Keratinocyte (primary cell): ENCODE data around the gene RNF212. TPM values are rescaled to one million over a fixed set of nuclear protein-coding genes. Genes with fewer than 3 reads are reported as not detected.
A peak's percentile ranks its signal among the peaks of the same experiment; 100 is the strongest.

Experiments used
- DNase-seq: peaks from one replicate; pipeline ENCODE4 v3.0.0-alpha.2; 2011; ENCODE audit warnings: low read depth, missing footprints, low spot score
- FAIRE-seq: peaks from 2 replicates; lab custom pipeline; 2011; peaks lifted over from hg19 to GRCh38; lab: Jason Lieb, UNC
- H2AFZ ChIP-seq: 2 replicates; pipeline ENCODE4 v1.6.0; 2012; ENCODE audit warnings: low read length, control low read depth, inconsistent platforms; ENCODE audit not compliant: control insufficient read depth
- H3K27ac ChIP-seq: 2 replicates; pipeline ENCODE4 v1.5.1; 2011; ENCODE audit warnings: low read length; ENCODE audit not compliant: control insufficient read depth, insufficient read depth
- H3K27me3 ChIP-seq: 3 replicates; pipeline ENCODE4 v1.6.0; 2011; ENCODE audit warnings: low read length; ENCODE audit not compliant: control insufficient read depth, insufficient read depth; ENCODE audit errors: extremely low read depth
- H3K36me3 ChIP-seq, 2 experiments: 2 replicates in 1 of 2; 3 replicates in 1 of 2; pipeline ENCODE4 v1.5.1; 2011; ENCODE audit warnings: low read length in 2 of 2, mild to moderate bottlenecking in 1 of 2; ENCODE audit not compliant: control insufficient read depth in 2 of 2, insufficient read depth in 2 of 2; ENCODE audit errors: extremely low read depth in 1 of 2
- H3K4me1 ChIP-seq: 3 replicates; pipeline ENCODE4 v1.5.1; 2011; ENCODE audit warnings: low read length; ENCODE audit not compliant: control insufficient read depth, insufficient read depth; ENCODE audit errors: extremely low read depth
- H3K4me2 ChIP-seq: 3 replicates; pipeline ENCODE4 v1.6.0; 2011; ENCODE audit warnings: low read depth, low read length; ENCODE audit not compliant: control insufficient read depth, insufficient read depth; ENCODE audit errors: extremely low read depth
- H3K4me3 ChIP-seq, 3 experiments: fragments of 200-600 bp in 1 of 3; sonication (generic) in 1 of 3; 2 replicates in 2 of 3; 3 replicates in 1 of 3; pipeline ENCODE4 v1.5.1; 2011 to 2016; ENCODE audit warnings: low read length in 3 of 3, mild to moderate bottlenecking in 3 of 3, control low read depth in 2 of 3, inconsistent platforms in 1 of 3, low read depth in 1 of 3, mixed read lengths in 1 of 3, mixed run types in 1 of 3, moderate library complexity in 1 of 3; ENCODE audit not compliant: control insufficient read depth in 2 of 3, insufficient read depth in 2 of 3; ENCODE audit errors: extremely low read depth in 1 of 3
- H3K79me2 ChIP-seq: 2 replicates; pipeline ENCODE4 v1.6.0; 2012; ENCODE audit warnings: low read length; ENCODE audit not compliant: control insufficient read depth, insufficient read depth
- H3K9ac ChIP-seq: 3 replicates; pipeline ENCODE4 v1.6.0; 2011; ENCODE audit warnings: low read length; ENCODE audit not compliant: control insufficient read depth, insufficient read depth; ENCODE audit errors: extremely low read depth
- H3K9me1 ChIP-seq: 3 replicates; pipeline ENCODE4 v1.6.0; 2011; ENCODE audit warnings: low read length; ENCODE audit not compliant: control insufficient read depth, insufficient read depth; ENCODE audit errors: extremely low read depth
- H3K9me3 ChIP-seq: 2 replicates; pipeline ENCODE4 v1.5.1; 2012; ENCODE audit warnings: low read depth, low read length; ENCODE audit not compliant: control insufficient read depth
- H4K20me1 ChIP-seq: 3 replicates; pipeline ENCODE4 v1.6.0; 2011; ENCODE audit warnings: low read length; ENCODE audit not compliant: control insufficient read depth, insufficient read depth; ENCODE audit errors: extremely low read depth
- EZH2 ChIP-seq: IDR thresholded peaks from one replicate; pipeline ENCODE4 v1.6.1; 2012; ENCODE audit warnings: inconsistent platforms, mild to moderate bottlenecking, low read length, moderate library complexity
- dilution Hi-C: fragments of 300-500 bp; cut with MboI; formaldehyde crosslinking; loops from one replicate; pipeline ENCODE4 v1.7.0; 2020; ENCODE audit warnings: low sequenced_read_pairs; ENCODE audit not compliant: extremely low pct_ligation_motif_present
- polyA plus RNA-seq, 5 experiments: library from polyadenylated mRNA; depleted of rRNA in 3 of 5; stranded (reverse) in 3 of 5; stranded (forward) in 1 of 5; unstranded in 1 of 5; fragments of >200 nt; gene quantifications; 1 replicate in 1 of 5; 2 replicates in 3 of 5; 3 replicates in 1 of 5; pipeline versions ENCODE4 v1.2.1 to v1.2.3, GENCODE V29; 2011 to 2012; ENCODE audit warnings: missing spikeins in 2 of 5, low read depth in 1 of 5, low replicate concordance in 1 of 5
- TF ChIP-seq, protein P1 (sequence below), 3 experiments: IDR thresholded peaks in 1 of 3; conservative IDR thresholded peaks in 1 of 3; optimal IDR thresholded peaks in 1 of 3; 2 replicates in 2 of 3; 3 replicates in 1 of 3; pipeline versions ENCODE3 to v1.5.1; 2011; ENCODE audit warnings: low read length in 3 of 3, mild to moderate bottlenecking in 3 of 3, moderate library complexity in 2 of 3, control low read depth in 1 of 3, inconsistent platforms in 1 of 3; ENCODE audit not compliant: insufficient read depth in 2 of 3; ENCODE audit errors: extremely low read depth in 1 of 3

RNF212 gene
- polyA plus RNA-seq, 1 donor (not counting 4 experiments of a cell fraction or from before 2014, with no cell fraction given) = 0.16 TPM

DNA sequence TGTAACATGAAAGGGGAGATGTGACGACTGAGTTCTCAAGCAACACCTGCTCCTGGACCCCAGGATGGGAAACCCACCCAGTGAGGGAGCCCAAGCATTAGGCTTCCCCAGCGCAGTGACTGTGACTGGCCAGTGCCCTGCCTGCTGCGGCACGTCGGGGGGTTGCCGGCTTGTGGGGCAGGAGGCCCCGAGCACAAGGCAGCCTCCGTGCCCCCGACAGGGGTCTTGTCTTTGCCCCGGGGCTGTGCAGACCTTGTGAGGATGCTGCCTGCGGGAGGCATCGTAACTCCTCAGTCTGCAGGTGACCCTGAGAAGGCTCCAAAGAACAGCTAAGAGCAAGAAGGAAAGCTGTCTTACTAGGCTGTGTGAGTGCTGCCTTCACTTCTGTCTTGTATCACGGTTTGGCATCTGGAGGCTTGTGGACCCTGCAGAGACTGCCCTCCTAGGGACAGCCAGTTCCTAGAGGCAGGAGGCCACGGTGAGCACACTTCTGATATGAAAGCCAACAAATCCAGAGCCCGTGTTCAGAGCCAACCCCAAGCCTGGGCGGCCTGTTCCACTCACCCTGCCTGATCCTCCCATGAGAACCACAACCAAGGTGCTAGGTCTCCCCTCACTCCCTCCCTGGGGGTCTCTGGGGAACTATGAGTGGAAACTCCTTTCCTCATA, 54.2 kb downstream of the RNF212 start:
- no peaks in the 10 kb centered on the region for H3K36me3 ChIP-seq
- H3K4me2 ChIP-seq = no peak overlapping the region
- no peaks in the 10 kb centered on the region for H3K79me2 ChIP-seq
- H3K9ac ChIP-seq = no peak overlapping the region
- no peak overlapping the region for H3K4me3 ChIP-seq
- peak; percentile 91 for TF ChIP-seq EZH2
- TF ChIP-seq, protein P1, sequence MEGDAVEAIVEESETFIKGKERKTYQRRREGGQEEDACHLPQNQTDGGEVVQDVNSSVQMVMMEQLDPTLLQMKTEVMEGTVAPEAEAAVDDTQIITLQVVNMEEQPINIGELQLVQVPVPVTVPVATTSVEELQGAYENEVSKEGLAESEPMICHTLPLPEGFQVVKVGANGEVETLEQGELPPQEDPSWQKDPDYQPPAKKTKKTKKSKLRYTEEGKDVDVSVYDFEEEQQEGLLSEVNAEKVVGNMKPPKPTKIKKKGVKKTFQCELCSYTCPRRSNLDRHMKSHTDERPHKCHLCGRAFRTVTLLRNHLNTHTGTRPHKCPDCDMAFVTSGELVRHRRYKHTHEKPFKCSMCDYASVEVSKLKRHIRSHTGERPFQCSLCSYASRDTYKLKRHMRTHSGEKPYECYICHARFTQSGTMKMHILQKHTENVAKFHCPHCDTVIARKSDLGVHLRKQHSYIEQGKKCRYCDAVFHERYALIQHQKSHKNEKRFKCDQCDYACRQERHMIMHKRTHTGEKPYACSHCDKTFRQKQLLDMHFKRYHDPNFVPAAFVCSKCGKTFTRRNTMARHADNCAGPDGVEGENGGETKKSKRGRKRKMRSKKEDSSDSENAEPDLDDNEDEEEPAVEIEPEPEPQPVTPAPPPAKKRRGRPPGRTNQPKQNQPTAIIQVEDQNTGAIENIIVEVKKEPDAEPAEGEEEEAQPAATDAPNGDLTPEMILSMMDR (optimal IDR thresholded peaks at IDR 0.05 in 1 of 3, IDR thresholded peaks at IDR 0.05 in 1 of 3, conservative IDR thresholded peaks at IDR 0.05 in 1 of 3; ENCODE audit: extremely low read depth in 1 of 3, insufficient read depth in 2 of 3, low read length in 3 of 3) = no peak
- DNase-seq (no peak), FAIRE-seq (no peak)
- no peak overlapping the region for H2AFZ ChIP-seq
- no peaks in the 10 kb centered on the region for H3K9me3 ChIP-seq
- peaks cover 8% of the 10 kb centered on the region for H3K4me1 ChIP-seq
- H3K27ac ChIP-seq = no peak overlapping the region
- H3K27me3 ChIP-seq = peaks cover 68% of the 10 kb centered on the region
- no peaks in the 10 kb centered on the region for H4K20me1 ChIP-seq
- H3K9me1 ChIP-seq = no peaks in the 10 kb centered on the region
- dilution Hi-C loops = no loop called here

DNA sequence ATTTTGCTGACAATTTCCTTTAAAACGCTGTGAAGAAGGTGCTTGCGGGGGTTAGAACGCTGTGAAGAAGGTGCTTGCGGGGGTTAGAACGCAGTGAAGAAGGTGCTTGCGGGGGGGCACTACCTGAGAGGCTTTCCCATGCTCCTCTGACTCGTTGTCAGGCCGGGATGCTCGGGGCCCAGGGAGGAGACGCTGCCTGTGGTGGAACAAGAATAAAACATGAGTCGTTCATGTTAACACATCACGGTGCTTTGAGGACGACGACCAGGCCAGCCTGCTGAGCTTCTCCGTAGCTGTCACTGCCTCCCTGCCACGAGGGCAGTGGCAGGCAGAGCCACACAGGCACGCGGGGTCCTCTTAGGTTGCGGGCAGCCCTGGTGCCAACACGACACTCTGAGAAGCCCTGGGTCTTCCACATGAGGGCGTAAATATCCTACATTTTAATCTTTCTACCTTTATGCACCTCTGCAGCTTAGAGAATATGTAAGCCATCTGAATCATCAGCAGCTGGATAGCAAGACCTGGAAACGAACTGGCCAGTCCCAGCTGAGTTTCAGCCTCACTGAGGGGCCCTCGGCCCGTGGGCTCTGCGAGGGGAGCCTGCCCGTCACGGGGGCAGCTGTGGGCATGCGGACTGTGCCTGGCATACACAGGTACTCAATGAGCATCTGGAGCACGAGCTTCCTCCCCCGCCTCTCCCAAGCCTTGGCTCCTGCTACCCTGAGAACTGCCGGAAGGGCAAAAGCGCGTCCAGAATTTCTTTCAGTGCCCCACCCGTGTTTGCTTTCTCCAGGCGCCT, 55.0 kb downstream of the RNF212 start:
- FAIRE-seq = no peak
- H3K9me3 ChIP-seq = no peaks in the 10 kb centered on the region
- DNase-seq = no peak
- H3K79me2 ChIP-seq = no peaks in the 10 kb centered on the region
- no peaks in the 10 kb centered on the region for H4K20me1 ChIP-seq
- no peak overlapping the region for H3K9ac ChIP-seq
- no peaks in the 10 kb centered on the region for H3K36me3 ChIP-seq
- H3K27ac ChIP-seq = no peak overlapping the region
- H3K4me1 ChIP-seq = peaks cover 8% of the 10 kb centered on the region
- peaks cover 74% of the 10 kb centered on the region for H3K27me3 ChIP-seq
- no peak overlapping the region for H2AFZ ChIP-seq
- dilution Hi-C loops = no loop called here
- no peak overlapping the region for H3K4me2 ChIP-seq
- no peaks in the 10 kb centered on the region for H3K9me1 ChIP-seq
- H3K4me3 ChIP-seq = no peak overlapping the region
- TF ChIP-seq, protein P1 (optimal IDR thresholded peaks at IDR 0.05 in 1 of 3, IDR thresholded peaks at IDR 0.05 in 1 of 3, conservative IDR thresholded peaks at IDR 0.05 in 1 of 3; ENCODE audit: extremely low read depth in 1 of 3, insufficient read depth in 2 of 3, low read length in 3 of 3) = no peak
- TF ChIP-seq EZH2 = no peak
